Measurements from ENCODE around the gene GIMAP6.
"Not testable (repeated sequence)": the region's sequence is repeated elsewhere in the genome, so short reads cannot be mapped to it uniquely, and the experiment has no call there.

Gene GIMAP6

DNA sequence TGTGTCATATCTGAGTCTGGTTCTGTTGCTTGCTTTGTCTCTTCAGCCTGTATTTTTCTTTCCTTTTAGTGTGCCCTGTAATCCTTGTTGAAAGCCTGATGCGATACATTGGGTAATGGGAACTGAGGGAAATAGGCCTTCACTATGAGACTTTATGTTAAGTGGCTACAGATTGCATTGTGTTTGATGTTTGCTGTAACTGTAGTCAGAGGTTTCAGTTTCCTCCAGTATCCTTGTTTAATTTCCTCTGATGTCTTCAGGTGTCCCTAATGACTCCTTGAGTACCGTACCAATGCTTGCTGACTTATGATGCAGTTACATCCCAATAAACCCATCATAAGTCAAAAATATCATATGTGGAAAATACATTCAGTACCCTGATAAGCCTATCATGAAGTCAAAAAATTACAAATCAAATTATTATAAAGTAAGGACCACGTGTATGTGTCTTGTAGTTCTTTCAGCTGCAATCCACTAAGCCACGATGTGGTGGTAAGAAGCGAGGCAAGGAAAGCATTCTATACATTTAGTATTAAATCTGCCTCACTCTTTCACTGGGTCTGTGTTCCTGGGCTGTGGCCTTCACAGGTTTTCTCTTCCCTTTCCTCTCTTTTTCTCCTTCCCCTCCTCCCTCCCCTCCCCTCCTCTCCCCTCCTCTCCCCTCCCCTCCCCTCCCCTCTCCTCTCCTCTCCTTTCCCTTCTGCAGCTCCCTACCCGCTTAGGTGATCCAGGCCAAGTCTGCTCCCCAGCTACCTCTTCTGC lies 13.3 kb upstream of the GIMAP6 start:
- no peak for DNase-seq (ENCODE audit: low spot score)

DNA sequence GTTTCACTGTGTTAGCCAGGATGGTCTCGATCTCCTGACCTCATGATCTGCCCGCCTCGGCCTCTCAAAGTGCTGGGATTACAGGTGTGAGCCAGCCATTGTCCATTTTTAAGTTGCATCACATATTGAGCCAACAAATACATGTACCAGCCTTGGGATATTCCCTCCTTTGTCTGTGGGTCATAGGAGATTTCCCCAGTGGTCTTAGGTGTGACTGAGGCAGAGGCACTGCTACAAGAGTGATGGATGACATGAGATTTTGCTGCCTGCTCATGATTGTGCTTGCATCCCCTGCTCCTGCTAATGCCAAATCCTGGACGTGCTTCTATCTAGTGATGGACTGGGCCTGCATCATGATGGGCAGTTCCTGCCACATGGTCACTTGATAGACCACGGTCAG lies 10.7 kb upstream of the GIMAP6 start:
- DNase-seq (ENCODE audit: low spot score), result no peak

DNA sequence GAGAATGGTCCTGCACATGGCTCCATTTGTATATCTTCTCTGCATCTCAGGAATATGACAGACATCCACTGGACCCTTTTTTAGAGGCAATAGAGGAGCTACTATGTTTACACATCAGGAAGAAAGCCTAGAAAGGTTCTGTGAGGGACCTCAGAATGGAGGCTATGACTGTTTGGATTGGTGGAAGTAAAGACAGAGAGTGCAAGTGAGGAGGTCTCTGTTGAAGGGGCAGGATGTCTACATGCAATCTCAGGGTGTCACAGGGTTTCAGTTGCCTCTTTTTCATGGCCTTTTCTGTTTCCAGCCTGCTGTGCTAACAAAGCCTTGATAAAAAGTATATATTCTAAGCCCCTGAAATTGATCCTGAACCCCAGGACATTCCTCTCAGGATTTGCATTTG lies 9.7 kb upstream of the GIMAP6 start:
- no peak for DNase-seq (ENCODE audit: low spot score)

DNA sequence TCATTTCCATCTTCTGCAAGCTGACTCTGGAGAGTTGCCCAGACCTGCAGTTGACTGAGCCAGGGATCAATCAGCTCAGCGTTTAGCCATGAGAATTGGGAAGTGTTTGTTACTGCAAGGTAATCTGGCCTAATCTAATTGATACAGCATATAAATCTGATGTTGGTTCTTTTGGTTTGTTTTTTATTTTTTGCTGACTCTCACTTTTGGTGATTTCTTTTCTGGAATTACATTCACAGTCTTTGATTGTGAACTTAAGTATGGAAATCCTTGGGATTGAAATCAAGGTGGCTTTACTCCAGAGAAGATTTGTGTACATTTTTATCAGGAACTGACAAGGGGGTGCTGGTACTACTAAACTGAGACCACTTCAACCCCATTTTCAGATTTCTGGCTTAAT lies 1.7 kb upstream of the GIMAP6 start:
- DNase-seq (ENCODE audit: low spot score), result no peak

DNA sequence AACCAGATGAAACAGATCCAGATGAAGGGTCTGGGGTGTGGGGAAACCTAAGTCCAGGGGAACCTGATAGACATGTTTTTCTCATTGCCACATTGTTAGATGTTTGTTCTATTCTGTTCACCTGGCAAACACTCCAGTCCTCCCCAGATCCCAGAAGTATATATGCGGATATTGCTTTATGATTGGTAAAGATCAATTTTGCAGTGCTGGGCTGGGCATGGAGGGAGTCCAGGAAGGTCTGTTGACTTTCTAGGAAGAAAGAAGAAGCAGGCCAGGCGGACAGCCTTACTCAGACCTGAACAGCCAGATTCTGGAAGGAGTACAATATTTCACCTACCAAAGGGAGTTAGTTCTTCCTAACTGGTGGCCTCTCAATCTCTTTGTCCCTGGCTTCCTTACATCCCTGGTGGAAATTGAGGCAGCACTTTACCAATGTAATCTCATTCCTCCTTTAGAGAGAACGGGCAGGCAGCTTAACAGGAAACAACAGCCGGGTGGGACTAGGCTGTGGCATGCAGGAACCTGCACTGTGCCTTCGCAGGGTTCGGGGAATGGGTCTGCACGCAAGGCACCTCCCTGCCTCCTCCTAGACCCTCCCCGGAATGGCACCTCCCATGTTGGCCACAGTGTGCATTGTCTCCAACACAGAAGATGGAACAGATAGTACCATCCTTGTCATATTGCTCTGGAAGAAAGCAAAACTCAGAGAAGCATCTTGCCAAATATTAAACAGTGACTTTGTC lies 930 bp downstream of the GIMAP6 start:
- no peak for DNase-seq (ENCODE audit: low spot score)

DNA sequence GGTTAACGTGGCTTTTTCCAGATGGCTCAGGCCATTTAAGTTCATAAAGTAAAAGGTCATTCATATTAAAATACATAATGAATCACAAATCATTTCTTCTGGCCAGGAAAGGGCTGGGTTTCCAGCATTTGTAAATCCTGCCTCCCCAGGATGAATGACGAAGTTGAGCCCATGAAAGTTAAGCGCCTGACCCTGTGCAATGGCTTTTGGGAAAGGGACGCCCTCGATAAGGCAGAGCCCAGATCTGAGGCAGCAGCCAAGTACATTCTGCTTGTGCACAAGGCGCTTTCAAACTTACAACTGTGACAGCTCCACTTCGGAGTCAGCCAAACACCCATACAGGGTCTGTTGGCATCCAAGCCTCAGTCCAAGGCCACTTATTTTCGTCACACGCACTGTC lies 2.8 kb downstream of the GIMAP6 start:
- DNase-seq (ENCODE audit: low spot score), result no peak

DNA sequence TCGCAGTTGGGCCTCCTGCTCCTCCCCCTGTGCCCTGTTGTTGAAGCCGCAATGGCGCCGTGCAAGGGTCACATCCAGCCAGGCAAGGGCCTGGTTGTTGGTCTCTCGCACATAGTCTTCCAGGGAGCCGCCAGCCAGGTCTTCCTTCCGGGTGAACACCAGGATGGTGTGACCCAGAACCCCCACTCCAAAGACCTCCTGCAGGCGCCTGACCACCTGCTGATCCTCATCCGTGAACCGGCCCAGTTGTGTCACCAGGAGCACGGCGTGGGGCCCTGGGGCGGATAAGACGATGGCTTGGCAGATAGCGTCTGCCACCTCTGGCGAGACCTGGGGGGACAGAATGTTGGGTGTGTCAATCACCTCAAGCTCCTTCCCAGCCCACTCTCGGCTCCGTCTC lies 4.2 kb downstream of the GIMAP6 start:
- no peak for DNase-seq (ENCODE audit: low spot score)

DNA sequence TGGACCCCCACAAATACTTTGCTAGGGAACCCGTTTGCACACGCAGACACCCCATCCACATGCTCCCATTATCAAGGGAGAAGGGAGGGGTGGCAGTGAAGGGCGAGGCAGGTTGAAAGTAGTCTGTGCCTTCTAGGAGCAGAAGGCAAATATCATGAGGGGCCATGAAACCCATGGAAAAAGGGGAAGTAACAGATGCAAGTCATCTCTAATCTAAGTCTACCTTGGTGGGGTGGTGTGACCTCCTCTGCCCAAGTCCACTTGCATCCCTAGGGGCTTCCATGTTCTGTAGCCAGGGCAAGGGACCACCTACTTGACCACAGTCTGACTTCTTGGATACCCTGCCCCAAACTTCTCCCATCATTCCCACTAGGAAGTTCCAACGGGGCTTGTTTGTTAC lies 5.5 kb downstream of the GIMAP6 start:
- no peak for DNase-seq (ENCODE audit: low spot score)

DNA sequence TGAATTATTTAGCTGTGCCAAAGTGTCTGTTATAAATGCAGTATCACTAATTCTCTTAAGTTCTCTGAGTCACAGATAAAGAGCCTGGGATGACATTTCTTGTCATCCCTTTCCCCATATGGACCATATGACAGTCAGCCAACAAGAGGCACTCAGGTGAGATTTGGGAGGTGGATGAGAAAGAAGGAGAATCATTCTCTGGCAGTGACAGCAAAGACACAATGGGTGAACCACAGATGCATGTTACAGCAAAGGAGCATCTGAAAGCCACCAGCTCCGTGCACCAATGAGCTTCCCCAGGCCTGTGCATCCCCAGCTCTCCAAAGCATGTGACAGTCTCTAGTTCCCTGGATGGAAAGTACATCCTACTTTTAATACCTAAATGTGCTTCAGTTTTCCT lies 10.8 kb downstream of the GIMAP6 start:
- DNase-seq (ENCODE audit: low spot score), result no peak

DNA sequence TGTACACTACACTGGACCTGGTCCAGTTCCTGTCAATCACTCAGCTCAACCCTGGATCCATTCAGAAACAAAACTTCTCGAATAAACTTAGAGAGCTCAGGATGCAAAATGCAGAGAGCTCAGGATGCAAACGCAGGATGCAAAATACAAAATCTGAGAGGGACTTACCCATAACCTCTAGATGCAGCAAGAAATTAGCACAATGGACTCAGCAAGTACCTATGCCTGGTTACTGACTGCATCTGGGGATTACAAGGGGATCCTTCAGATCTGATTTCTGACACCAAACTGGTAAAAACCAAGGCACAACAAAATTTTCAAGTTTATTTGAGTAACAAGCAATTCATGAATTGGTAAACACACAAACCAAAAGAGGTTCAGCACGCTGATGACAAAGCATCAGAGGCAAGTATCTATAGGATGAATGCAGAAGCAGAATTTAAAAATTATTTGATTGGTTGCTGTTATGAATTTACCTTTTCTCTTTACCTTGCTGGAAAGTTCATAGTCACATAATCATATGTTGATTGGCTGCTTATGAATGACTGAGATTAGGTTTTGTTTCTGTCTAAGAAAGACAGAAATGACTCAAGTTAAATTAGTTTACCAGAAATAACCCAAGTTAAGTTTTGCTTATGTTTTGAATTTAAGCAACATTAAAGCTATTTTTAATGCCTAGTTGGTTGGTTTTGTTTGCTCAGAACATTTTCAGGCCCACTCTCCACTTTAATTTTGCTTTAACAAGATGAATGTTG lies 11.4 kb downstream of the GIMAP6 start:
- DNase-seq (ENCODE audit: low spot score), result no peak

DNA sequence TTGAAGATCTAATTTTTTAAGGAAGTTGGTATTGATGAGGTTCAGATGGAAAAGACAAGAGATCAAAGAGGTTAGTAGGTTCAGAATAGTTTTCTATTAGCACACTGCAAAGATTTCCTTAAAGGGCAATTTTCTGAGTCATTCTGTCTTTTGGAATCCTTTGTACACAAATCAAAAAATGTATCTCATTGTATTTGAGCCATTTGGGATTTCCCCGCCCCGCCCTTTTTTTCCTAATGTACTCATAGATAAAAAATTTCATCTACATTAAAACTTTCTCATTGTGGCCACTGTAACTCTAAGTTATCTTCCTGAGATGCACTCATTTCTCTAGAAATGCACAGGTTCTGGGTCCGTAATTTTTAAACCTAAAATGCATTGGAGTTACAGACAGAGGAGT lies 12.1 kb downstream of the GIMAP6 start:
- no peak for DNase-seq (ENCODE audit: low spot score)

DNA sequence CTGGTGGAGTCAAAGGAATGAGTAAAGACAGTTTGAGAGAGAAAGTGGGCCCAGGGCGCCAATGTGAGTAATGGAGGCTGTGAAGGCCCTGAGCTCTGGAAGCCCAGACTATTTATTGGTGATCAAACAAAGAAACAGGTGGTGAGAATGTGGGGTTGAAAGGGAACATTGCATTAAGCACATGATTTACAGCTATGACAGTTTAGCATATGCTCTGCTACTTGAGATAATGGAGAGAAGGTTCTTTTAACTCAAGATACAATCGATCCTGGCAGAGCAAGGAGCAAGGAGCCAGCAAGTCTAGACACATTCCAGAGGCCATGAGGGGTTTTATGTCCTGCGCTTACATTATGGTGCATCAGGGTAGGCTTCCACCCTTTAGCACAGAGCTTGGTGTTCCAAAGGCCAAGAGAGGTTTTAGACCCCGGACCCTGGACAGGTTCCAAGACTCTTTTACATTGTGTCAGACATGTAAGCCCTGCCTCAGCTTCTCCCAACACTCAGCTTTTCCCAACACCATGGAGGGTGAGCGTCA lies 16.9 kb downstream of the GIMAP6 start:
- DNase-seq (ENCODE audit: low spot score), result not testable (repeated sequence)

DNA sequence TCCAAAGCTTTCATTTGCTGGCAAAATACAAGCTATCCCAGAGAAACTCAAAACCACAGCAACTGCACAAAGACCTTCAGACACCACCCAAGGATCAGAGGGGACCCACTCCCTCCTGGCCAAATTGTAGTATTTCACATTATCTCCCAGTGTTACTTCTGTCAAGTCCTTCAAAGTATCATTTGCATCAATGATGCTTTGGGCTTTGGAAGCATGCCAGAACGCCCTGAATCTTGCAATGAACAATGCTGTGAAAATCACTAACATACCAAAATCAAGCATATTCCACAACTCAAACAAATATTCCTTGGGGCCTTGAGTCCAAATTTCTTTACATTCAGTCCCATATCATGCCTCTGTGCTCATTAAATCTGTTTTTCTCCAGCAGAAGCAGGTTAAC lies 17.8 kb downstream of the GIMAP6 start:
- DNase-seq (ENCODE audit: low spot score), result not testable (repeated sequence)

DNA sequence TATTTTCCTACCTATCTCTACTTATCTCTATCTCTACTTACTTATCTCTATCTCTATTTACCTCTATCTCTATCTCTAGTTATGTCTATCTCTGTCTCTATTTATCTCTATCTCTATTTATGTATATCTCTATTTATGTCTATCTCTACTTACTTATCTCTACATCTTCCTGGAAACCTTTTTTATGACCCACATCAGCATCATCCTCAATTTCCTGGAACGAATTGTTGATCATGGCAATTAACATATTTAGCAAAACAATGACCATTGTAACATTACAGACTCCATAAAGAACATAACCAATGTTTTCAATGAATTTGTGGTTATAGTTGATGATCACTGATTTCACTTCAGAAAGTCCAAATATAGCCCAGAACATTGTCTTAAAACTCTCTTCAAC lies 18.3 kb downstream of the GIMAP6 start:
- DNase-seq (ENCODE audit: low spot score), result no peak

DNA sequence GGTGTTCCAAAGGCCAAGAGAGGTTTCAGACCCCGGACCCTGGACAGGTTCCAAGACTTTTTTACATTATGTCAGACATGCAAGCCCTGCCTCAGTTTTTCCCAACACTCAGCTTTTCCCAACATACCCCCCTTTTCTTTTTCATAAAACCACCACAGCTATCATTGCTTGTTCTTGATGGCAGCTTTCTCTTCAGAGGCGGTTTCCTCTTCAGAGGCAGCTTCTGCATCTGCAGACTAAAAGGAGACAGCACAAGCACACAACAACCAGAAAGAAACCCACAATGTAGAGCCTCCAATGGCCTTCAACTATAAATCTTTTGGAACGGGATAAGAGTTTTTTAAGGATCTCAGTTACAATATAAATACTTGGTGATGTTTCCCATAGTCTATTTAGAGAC lies 19.3 kb downstream of the GIMAP6 start:
- no peak for DNase-seq (ENCODE audit: low spot score)

DNA sequence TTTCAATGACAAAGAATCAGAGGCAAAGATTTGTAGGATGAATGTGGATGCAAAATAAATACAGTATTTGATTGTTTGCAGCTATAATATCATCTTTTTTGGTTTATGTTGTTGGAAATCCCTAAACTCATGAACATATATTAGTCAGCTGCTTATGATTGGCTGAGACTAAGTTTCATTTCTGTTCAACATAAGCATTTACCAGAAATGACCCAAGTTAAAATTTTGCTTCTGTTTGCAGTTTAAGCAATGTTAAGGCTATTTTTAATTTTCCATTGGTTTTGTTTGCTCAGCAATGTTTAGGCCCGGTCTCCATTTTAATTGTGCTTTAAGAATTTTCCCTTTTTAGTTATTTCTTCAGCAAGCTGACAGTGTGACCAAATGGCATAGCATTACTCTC lies 22.0 kb downstream of the GIMAP6 start:
- no peak for DNase-seq (ENCODE audit: low spot score)

DNA sequence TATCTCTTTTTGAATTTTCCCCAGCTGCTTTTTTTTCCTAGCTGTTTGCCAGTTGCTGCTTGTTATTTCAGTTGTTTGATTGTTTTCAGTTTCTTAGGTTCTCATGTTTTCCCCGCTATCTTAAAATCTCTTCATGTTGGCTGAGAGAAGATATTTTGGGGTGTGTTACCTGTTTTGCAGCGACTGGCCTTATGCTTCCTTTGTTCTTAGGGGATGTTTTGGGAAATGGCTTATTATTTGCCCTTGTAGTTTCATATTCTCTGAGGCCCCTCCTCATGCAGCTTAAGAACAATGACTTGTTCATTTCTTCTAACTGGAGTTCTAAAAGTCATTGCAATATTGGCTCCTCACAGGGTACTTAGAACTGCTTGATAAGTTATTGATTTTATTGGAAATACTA lies 28.6 kb downstream of the GIMAP6 start:
- DNase-seq (ENCODE audit: low spot score), result not testable (repeated sequence)

DNA sequence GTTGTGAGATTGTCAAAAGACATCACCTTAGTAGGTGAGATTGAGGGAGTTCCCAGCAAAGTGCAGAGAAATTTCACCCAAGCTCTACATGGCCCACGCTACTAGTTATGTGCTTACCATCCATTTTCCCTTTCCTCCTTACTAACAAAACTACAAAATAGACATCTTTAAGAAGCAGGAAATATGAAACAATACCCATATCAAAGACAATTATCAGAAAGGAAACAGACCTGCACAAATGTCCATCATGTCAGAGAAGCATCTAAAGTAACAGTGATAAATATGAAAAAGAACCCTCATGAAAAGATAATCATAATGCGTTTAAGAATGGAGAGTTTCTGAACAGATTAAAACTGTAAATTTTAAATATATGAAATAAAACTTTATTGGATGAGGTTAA lies 36.8 kb downstream of the GIMAP6 start:
- DNase-seq (ENCODE audit: low spot score), result no peak

DNA sequence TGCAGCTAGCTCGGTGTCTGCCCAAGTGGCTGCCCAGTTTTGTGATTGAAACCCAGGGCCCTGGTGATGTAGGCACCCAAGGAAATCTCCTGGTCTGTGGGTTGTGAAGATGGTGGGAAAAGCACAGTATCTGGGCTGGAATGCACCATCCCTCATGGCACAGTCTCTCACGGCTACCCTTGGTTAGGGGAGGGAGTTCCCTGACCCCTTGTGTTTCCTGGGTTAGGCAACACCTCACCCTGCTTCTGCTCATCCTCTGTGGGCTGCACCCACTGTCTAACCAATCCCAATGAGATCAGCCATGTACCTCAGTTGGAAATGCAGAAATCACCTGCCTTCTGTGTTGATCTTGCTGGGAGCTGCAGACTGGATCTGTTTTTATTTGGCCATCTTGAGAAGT lies 37.4 kb downstream of the GIMAP6 start:
- no peak for DNase-seq (ENCODE audit: low spot score)

DNA sequence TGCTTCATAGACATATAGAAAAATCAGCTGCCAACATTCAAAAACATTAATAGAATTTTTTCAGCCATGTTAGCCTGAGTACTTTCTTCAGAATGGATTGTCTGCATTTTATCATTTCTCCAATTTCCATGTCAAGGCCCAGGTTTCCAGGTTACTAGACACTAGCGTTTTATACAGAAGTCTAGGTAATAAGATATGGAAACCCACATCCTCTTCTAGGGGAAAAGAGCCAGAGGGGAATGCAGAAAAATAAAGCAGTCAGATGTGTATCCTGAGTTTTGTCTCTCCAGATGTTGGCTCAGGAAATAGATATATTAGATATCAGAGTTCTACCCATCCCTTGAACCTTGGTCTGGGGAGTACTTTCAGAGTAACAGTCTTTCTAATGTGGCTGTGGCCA lies 44.6 kb downstream of the GIMAP6 start:
- DNase-seq (ENCODE audit: low spot score), result no peak

DNA sequence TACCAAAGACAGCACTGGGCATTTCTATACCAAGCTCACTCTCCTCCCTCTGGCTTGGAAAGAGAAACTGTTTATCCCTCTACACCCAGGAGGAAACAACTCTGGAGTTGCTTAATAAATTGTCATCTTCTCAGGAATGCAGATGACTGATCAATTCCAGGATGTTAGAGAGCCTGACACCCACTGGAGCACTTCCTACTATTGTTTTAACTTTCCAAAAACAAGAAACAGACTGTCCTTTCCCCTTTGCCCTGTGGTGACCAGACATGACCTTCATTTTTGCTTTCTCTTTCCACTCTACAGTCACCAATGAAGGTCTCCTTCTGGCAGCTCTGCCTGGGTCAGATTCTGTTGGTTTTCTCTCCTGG lies 45.4 kb downstream of the GIMAP6 start:
- no peak for DNase-seq (ENCODE audit: low spot score)

DNA sequence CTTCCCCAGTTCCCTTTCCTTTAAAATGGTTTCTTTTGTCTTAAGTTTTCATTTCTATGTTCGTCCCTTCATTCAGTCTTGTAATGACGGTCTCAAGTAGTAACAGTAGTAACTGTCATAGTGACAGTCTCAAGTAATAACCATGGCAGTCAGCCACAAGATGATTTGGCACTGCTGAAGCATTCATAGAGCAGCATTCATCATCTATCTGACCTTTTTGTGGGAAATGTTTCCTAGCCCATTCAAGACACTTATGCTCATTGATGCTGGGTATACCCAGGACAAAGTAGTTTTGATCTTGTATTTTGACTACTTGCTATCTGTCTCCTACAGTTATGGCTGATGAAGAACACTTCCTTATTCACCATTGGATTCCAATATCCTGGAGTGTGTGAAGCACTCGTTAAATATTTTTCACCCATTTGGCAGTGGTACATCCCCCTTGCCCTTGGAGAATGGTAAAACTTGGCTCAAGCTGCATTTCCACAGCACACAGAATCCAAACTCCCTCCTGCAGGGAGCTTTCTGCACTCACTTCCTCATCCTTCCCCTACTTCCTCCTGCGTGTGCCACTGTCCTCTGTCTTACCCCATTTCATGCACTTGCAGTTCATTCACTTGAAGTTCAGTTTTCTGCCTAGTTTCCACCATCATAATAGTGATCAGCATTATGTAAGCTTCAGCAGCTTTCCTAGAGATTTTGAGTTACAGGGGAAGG lies 46.0 kb downstream of the GIMAP6 start:
- DNase-seq (ENCODE audit: low spot score), result no peak
